Natural killer cell (primary cell): ENCODE results near the gene MYH6. TPM values are rescaled to one million over a fixed set of nuclear protein-coding genes. Genes with fewer than 3 reads are reported as not detected.

Source experiments
- ATAC-seq, 3 donors: fragments of 150-1000 bp in 2 of 3; fragments of 200-7000 bp in 1 of 3; cut with Tn5 transposase; 1 replicate in 1 of 3; 2 replicates in 2 of 3; pipeline ENCODE4 v1.10.0; 2021; ENCODE audit warnings: mild to moderate bottlenecking in 2 of 3, moderate library complexity in 2 of 3
- DNase-seq, 2 donors: peaks; one replicate each; pipeline versions ENCODE4 v3.0.0 to v3.0.0-alpha.2; 2013 to 2021; ENCODE audit warnings: mixed read lengths in 1 of 2
- H3K27ac ChIP-seq: one replicate; pipeline ENCODE4 v1.5.1; 2013; ENCODE audit warnings: mild to moderate bottlenecking, low read length
- H3K27me3 ChIP-seq: one replicate; pipeline ENCODE4 v1.6.1; 2013; ENCODE audit warnings: low read length; ENCODE audit not compliant: control insufficient read depth, insufficient read depth
- H3K36me3 ChIP-seq: one replicate; pipeline ENCODE4 v1.6.1; 2013; ENCODE audit warnings: low read length; ENCODE audit not compliant: control insufficient read depth, insufficient read depth
- H3K4me1 ChIP-seq: one replicate; pipeline ENCODE4 v1.6.1; 2013; ENCODE audit warnings: low read length; ENCODE audit not compliant: control insufficient read depth, insufficient read depth
- H3K4me3 ChIP-seq: one replicate; pipeline ENCODE4 v1.5.1; 2013; ENCODE audit warnings: low read length
- H3K9me3 ChIP-seq: one replicate; pipeline ENCODE4 v1.6.1; 2013; ENCODE audit warnings: low read length; ENCODE audit not compliant: control insufficient read depth, insufficient read depth
- H3K27ac Mint-ChIP-seq, 2 donors: one replicate each; pipeline ENCODE4 v1.8.0; 2022; ENCODE audit warnings: mild to moderate bottlenecking in 2 of 2, mixed read lengths in 2 of 2, moderate library complexity in 1 of 2
- H3K27me3 Mint-ChIP-seq, 2 donors: one replicate each; pipeline ENCODE4 v1.8.0; 2022; ENCODE audit warnings: low read depth in 2 of 2, mixed read lengths in 2 of 2
- H3K36me3 Mint-ChIP-seq: one replicate; pipeline ENCODE4 v1.8.0; 2022; ENCODE audit warnings: mixed read lengths
- H3K4me1 Mint-ChIP-seq, 2 donors: one replicate each; pipeline ENCODE4 v1.8.0; 2022; ENCODE audit warnings: mixed read lengths in 2 of 2
- H3K4me3 Mint-ChIP-seq: one replicate; pipeline ENCODE4 v1.8.0; 2022; ENCODE audit warnings: mild to moderate bottlenecking, moderate library complexity, mixed read lengths
- H3K9me3 Mint-ChIP-seq, 2 donors: one replicate each; pipeline ENCODE4 v1.8.0; 2022; ENCODE audit warnings: mixed read lengths in 2 of 2
- CTCF ChIP-seq: fragments of 200-600 bp; IDR thresholded peaks from one replicate; pipeline ENCODE4 v1.8.0; 2022; ENCODE audit warnings: antibody characterized with exemption
- WGBS: methylation state at CpG from one replicate; pipeline ENCODE4 v1.1.7; 2013; ENCODE audit warnings: missing lambda C conversion rate; ENCODE audit not compliant: insufficient coverage; 5-methylcytosine and 5-hydroxymethylcytosine counted together
- intact Hi-C: fragments of 100-400 bp; cut with micrococcal nuclease; formaldehyde crosslinking; loops from one replicate; pipeline ENCODE4 v1.14.2; 2022
- total RNA-seq, 4 donors: library from RNA; stranded (reverse); fragments of 120-200 nt in 1 of 4; gene quantifications; one replicate each; pipeline versions ENCODE4 v1.2.3 to v1.2.4, GENCODE V29; 2013 to 2022

Gene MYH6
- total RNA-seq, 3 donors from 2014 or later (not counting 1 experiment from before 2014, with no cell fraction given), result not detected

GRCh38 chr14:23411563-23412525 is 3.8 kb upstream of the MYH6 start:
- no peak overlapping the region for H3K4me3 ChIP-seq
- H3K27me3 ChIP-seq, result no peaks in the 10 kb centered on the region
- 90% methylated on average over 14 of the region's 14 CpGs for WGBS
- H3K27me3 Mint-ChIP-seq, result peaks cover 0 to 8% of the 10 kb centered on the region in 2 donors
- no peak overlapping the region for H3K27ac ChIP-seq
- no peaks in the 10 kb centered on the region for H3K36me3 Mint-ChIP-seq
- H3K9me3 Mint-ChIP-seq, result no peaks in the 10 kb centered on the region
- no peak overlapping the region for H3K4me3 Mint-ChIP-seq
- DNase-seq (no peak), ATAC-seq (no peak)
- no peak for TF ChIP-seq CTCF
- no peaks in the 10 kb centered on the region for H3K36me3 ChIP-seq
- no peaks in the 10 kb centered on the region for H3K9me3 ChIP-seq
- H3K4me1 Mint-ChIP-seq, result no peaks in the 10 kb centered on the region
- intact Hi-C loops, result no loop called here
- no peaks in the 10 kb centered on the region for H3K4me1 ChIP-seq
- H3K27ac Mint-ChIP-seq, result no peak overlapping the region

- Histone ChIP-seq H3K27ac (no peak overlapping the region), H3K4me3 (no peak overlapping the region), H3K36me3 (no peaks in the 10 kb centered on the region), H3K4me1 (no peaks in the 10 kb centered on the region), H3K9me3 (no peaks in the 10 kb centered on the region), H3K27me3 (no peaks in the 10 kb centered on the region)
- Mint-ChIP-seq H3K4me3 (no peak overlapping the region), H3K4me1 (no peaks in the 10 kb centered on the region), H3K27ac (no peak overlapping the region), H3K9me3 (no peaks in the 10 kb centered on the region), H3K36me3 (no peaks in the 10 kb centered on the region), H3K27me3 (peaks cover 8% of the 10 kb centered on the region in 2 donors)
- DNase-seq, result no peak
- TF ChIP-seq CTCF, result no peak
- 82% methylated on average over 13 of the region's 14 CpGs for WGBS
- intact Hi-C loops, result no loop called here
- no peak for ATAC-seq
These were observed 2.0 kb upstream of the MYH6 start for GRCh38 chr14:23409966-23410635.

GRCh38 chr14:23409475-23409874 is 1.4 kb upstream of the MYH6 start:
- no peaks in the 10 kb centered on the region for H3K4me1 ChIP-seq
- Mint-ChIP-seq H3K27me3 (peaks cover 8% of the 10 kb centered on the region in 2 donors), H3K4me1 (no peaks in the 10 kb centered on the region), H3K9me3 (no peaks in the 10 kb centered on the region), H3K4me3 (no peak overlapping the region), H3K27ac (no peak overlapping the region), H3K36me3 (no peaks in the 10 kb centered on the region)
- DNase-seq, result no peak
- no peak for ATAC-seq
- no peaks in the 10 kb centered on the region for H3K27me3 ChIP-seq
- no peak overlapping the region for H3K4me3 ChIP-seq
- H3K27ac ChIP-seq, result no peak overlapping the region
- intact Hi-C loops, result no loop called here
- TF ChIP-seq CTCF, result no peak
- 68% methylated on average over 2 of the region's 2 CpGs for WGBS
- no peaks in the 10 kb centered on the region for H3K9me3 ChIP-seq
- H3K36me3 ChIP-seq, result no peaks in the 10 kb centered on the region
